ENCODE results near the gene TNFRSF25.
A peak's percentile ranks its signal among the peaks of the same experiment; 100 is the strongest.
"Not testable (repeated sequence)": the region's sequence is repeated elsewhere in the genome, so short reads cannot be mapped to it uniquely, and the experiment has no call there.

Gene TNFRSF25

GRCh38 chr1:6450005-6450450 lies 15.9 kb downstream of the TNFRSF25 start:
- DNase-seq: no peak

- no peak for DNase-seq
Measured at GRCh38 chr1:6448749-6449631, 17.0 kb downstream of the TNFRSF25 start.

- peak; percentile 39 for DNase-seq
Measured at GRCh38 chr1:6447818-6448748, 17.9 kb downstream of the TNFRSF25 start.

GRCh38 chr1:6447016-6447817 lies 18.8 kb downstream of the TNFRSF25 start:
- DNase-seq: no peak

- DNase-seq: no peak
Measured at GRCh38 chr1:6446665-6447015, 19.3 kb downstream of the TNFRSF25 start.

- not testable (repeated sequence) for DNase-seq
Measured at GRCh38 chr1:6445929-6446328, 20.0 kb downstream of the TNFRSF25 start.

- no peak for DNase-seq
Measured at GRCh38 chr1:6445062-6445763, 20.8 kb downstream of the TNFRSF25 start.

- DNase-seq: no peak
Measured at GRCh38 chr1:6444377-6444776, 21.6 kb downstream of the TNFRSF25 start.

GRCh38 chr1:6443339-6444115 lies 22.4 kb downstream of the TNFRSF25 start:
- DNase-seq: no peak

GRCh38 chr1:6441586-6441985 lies 24.4 kb downstream of the TNFRSF25 start:
- no peak for DNase-seq

- DNase-seq: peak; percentile 43
Measured at GRCh38 chr1:6440198-6441126, 25.5 kb downstream of the TNFRSF25 start.

GRCh38 chr1:6438047-6438525 lies 27.9 kb downstream of the TNFRSF25 start:
- DNase-seq: peak; percentile 66

GRCh38 chr1:6437012-6437700 lies 28.8 kb downstream of the TNFRSF25 start:
- DNase-seq: not testable (repeated sequence)

GRCh38 chr1:6436277-6436676 lies 29.7 kb downstream of the TNFRSF25 start:
- not testable (repeated sequence) for DNase-seq

- DNase-seq: no peak
Measured at GRCh38 chr1:6435547-6435946, 30.4 kb downstream of the TNFRSF25 start.

- no peak for DNase-seq
Measured at GRCh38 chr1:6435129-6435528, 30.8 kb downstream of the TNFRSF25 start.

- DNase-seq: no peak
Measured at GRCh38 chr1:6434186-6434585, 31.8 kb downstream of the TNFRSF25 start.

- not testable (repeated sequence) for DNase-seq
Measured at GRCh38 chr1:6431645-6432579, 34.1 kb downstream of the TNFRSF25 start.
